C4-2B (cell line): ENCODE data around the gene RANBP17.

Experiments
- ZFX ChIP-seq: fragments of 450-650 bp; IDR thresholded peaks from 2 replicates; pipeline ENCODE4 v1.6.1; 2017
- TF ChIP-seq, protein P1 (sequence below): fragments of 450-650 bp; conservative IDR thresholded peaks from 2 replicates; pipeline ENCODE4 v1.5.1; 2017; ENCODE audit warnings: mild to moderate bottlenecking

DNA sequence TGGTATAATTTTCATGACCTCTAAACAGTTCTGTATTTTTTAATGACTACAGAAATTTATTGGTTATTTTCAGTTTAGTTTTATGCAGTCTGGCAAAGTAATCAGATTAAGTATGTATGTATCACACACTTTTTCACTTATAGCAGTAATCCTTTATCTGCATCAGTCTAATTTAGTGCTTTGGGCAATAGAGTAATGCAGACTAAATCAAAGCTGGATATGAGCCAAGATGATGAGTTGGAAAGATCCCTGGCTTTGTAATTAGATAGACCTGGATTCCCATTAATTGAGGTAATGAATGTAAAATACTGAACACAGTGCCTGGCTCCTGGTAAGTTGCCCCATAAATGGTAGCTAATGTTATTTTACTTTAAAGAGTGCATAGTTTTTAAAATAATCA lies 231.8 kb downstream of the RANBP17 start:
- TF ChIP-seq, protein P1, sequence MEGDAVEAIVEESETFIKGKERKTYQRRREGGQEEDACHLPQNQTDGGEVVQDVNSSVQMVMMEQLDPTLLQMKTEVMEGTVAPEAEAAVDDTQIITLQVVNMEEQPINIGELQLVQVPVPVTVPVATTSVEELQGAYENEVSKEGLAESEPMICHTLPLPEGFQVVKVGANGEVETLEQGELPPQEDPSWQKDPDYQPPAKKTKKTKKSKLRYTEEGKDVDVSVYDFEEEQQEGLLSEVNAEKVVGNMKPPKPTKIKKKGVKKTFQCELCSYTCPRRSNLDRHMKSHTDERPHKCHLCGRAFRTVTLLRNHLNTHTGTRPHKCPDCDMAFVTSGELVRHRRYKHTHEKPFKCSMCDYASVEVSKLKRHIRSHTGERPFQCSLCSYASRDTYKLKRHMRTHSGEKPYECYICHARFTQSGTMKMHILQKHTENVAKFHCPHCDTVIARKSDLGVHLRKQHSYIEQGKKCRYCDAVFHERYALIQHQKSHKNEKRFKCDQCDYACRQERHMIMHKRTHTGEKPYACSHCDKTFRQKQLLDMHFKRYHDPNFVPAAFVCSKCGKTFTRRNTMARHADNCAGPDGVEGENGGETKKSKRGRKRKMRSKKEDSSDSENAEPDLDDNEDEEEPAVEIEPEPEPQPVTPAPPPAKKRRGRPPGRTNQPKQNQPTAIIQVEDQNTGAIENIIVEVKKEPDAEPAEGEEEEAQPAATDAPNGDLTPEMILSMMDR: no peak
- no peak for TF ChIP-seq ZFX
